ENCODE data around the gene ADAM33. TPM values are rescaled to one million over a fixed set of nuclear protein-coding genes. Genes with fewer than 3 reads are reported as not detected.

The ADAM33 gene
- 0.16 TPM in 1 of 2 replicates, not detected in the other for total RNA-seq

DNA sequence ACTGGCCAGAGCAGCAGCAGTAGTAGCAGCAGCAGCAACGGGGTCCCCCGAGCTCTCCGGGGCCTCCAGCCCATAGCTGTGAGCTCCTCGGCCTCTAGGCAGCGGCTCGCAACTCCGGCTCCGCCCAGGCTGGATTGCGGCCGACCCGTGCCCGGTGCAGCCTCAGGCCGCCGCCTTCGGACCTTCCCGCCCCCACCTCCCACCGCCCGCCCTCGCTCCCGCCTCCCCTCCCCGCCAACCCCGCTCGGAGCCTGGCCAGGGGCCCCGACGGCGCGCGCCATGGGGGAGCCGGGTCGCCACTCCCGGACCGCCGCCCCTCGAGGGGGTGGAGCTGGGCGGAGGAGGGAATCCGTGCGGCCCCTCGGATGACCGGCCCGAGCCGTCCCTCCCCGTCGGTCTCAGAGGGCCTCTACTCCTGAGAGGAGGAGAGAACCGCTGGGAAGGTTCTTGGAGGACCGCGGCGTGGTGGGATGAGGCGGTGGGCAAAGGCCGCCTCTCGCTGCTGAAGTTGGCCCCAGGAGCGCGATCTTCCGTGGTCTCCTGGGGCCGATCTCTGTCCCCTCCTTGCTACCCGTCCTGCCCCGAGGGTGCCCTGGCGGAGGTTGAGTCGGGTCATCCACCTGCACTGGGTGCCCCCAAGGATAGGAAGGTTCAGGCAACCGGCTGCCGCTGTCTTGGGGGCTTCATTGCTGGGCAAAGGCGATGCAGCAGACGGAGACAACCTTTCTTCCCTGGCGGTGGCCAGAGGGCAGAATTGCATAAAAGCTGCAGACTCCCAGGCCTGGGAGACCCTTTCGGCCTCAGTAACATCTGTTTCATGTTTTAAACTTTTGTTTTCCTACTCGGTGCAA lies at the start of gene ADAM33:
TSS of gene ADAM33 (minus strand) at position 80 of the 851 bp plus-strand sequence. CDS start at position 74, 6 bp downstream.

GRCh38 chr20:3712279-3712873 lies 30.6 kb upstream of the ADAM33 start, which contains the start of gene SIGLEC1:
SIGLEC1 (minus strand) TSS chr20:3712600; CDS start chr20:3707128, 5,472 bp downstream.

GRCh38 chr20:3663031-3663701 lies 18.6 kb downstream of the ADAM33 start, which contains the start of gene GFRA4:
GFRA4 (minus strand) TSS chr20:3663399; CDS start chr20:3663399, 0 bp downstream.

Other genes with a start within 250 kb of the ADAM33 start
- 20.1 and 81.6 TPM in 2 replicates for gene ATRN, start 211.0 kb downstream of the ADAM33 start, total RNA-seq
- not detected in 2 replicates for gene GFRA4, start 18.6 kb downstream of the ADAM33 start, total RNA-seq
- gene SIGLEC1, start 30.6 kb upstream of the ADAM33 start, total RNA-seq = not detected in 2 replicates
- 11.1 and 17.6 TPM in 2 replicates for gene HSPA12B, start 50.7 kb upstream of the ADAM33 start, total RNA-seq
- 14.9 and 18.9 TPM in 2 replicates for gene ADISSP, start 85.7 kb upstream of the ADAM33 start, total RNA-seq
- 0.13 TPM in 1 of 2 replicates, not detected in the other for gene SPEF1, start 99.4 kb upstream of the ADAM33 start, total RNA-seq
- gene CENPB, start 104.7 kb upstream of the ADAM33 start, total RNA-seq = 76.7 and 79.2 TPM in 2 replicates
- gene CDC25B, start 114.3 kb upstream of the ADAM33 start, total RNA-seq = 31.4 and 35.5 TPM in 2 replicates
- 13.1 and 19.1 TPM in 2 replicates for gene AP5S1, start 138.5 kb upstream of the ADAM33 start, total RNA-seq
- gene MAVS, start 164.8 kb upstream of the ADAM33 start, total RNA-seq = 12.0 and 23.2 TPM in 2 replicates
- 35.3 and 40.1 TPM in 2 replicates for gene PANK2, start 207.4 kb upstream of the ADAM33 start, total RNA-seq